B cell (primary cell): ENCODE data around the gene HAP1. TPM values are rescaled to one million over a fixed set of nuclear protein-coding genes. Genes with fewer than 3 reads are reported as not detected.
"Not testable (repeated sequence)": the region's sequence is repeated elsewhere in the genome, so short reads cannot be mapped to it uniquely, and the experiment has no call there.

Experiments
- ATAC-seq: fragments of 200-7000 bp; cut with Tn5 transposase; one replicate; pipeline ENCODE4 v1.10.0; 2021; ENCODE audit warnings: low read depth, mild to moderate bottlenecking, moderate number of reproducible peaks, moderate library complexity
- CTCF ChIA-PET: fragments of 350-600 bp; sonication (Branson Sonifier 250); formaldehyde crosslinking; loops from one replicate; lab custom pipeline; 2021; ENCODE audit warnings: antibody characterized with exemption, inconsistent platforms; lab: Charles Lee
- POLR2A ChIA-PET: fragments of 350-600 bp; sonication (Branson Sonifier 250); formaldehyde crosslinking; loops from one replicate; lab custom pipeline; 2021; ENCODE audit warnings: antibody characterized with exemption; lab: Charles Lee
- DNase-seq: peaks from one replicate; pipeline ENCODE4 v3.0.0; 2013
- H2AFZ ChIP-seq: 2 replicates; pipeline ENCODE4 v1.6.1; 2012; ENCODE audit warnings: mild to moderate bottlenecking, low read depth, low read length; ENCODE audit not compliant: insufficient read depth, poor library complexity, severe bottlenecking
- H3K27ac ChIP-seq, 2 donors: 1 replicate in 1 of 2; 2 replicates in 1 of 2; pipeline ENCODE4 v1.5.1; 2012 to 2013; ENCODE audit warnings: low read length in 2 of 2, mild to moderate bottlenecking in 2 of 2, moderate library complexity in 1 of 2
- H3K27me3 ChIP-seq, 4 experiments: fragments of 200-600 bp in 1 of 4; sonication (generic) in 1 of 4; replicated peaks in 1 of 4; 1 replicate in 2 of 4; 2 replicates in 2 of 4; pipeline versions ENCODE4 v1.6.1 to v1.7.0; 2013 to 2016; ENCODE audit warnings: low read length in 3 of 4, mild to moderate bottlenecking in 2 of 4, mixed read lengths in 1 of 4, moderate library complexity in 1 of 4; ENCODE audit not compliant: insufficient read depth in 4 of 4, control insufficient read depth in 3 of 4; ENCODE audit errors: control extremely low read depth in 1 of 4
- H3K36me3 ChIP-seq, 2 experiments: replicated peaks in 1 of 2; 1 replicate in 1 of 2; 2 replicates in 1 of 2; pipeline versions ENCODE4 v1.6.1 to v1.7.1; 2013; ENCODE audit warnings: low read length in 1 of 2; ENCODE audit not compliant: insufficient read depth in 2 of 2, control insufficient read depth in 1 of 2; ENCODE audit errors: control extremely low read depth in 1 of 2, extremely low read depth in 1 of 2
- H3K4me1 ChIP-seq, 2 donors: fragments of 200-600 bp in 1 of 2; sonication (generic) in 1 of 2; 1 replicate in 1 of 2; 2 replicates in 1 of 2; pipeline versions ENCODE4 v1.5.1 to v1.6.1; 2013 to 2017; ENCODE audit warnings: low read length in 2 of 2; ENCODE audit not compliant: control insufficient read depth in 2 of 2, insufficient read depth in 2 of 2
- H3K4me2 ChIP-seq: replicated peaks from 2 replicates; pipeline ENCODE3; 2012; ENCODE audit warnings: mild to moderate bottlenecking, low read depth, low read length; ENCODE audit not compliant: poor library complexity, severe bottlenecking
- H3K4me3 ChIP-seq, 5 experiments: fragments of 200-600 bp in 1 of 5; sonication (generic) in 1 of 5; 1 replicate in 3 of 5; 2 replicates in 2 of 5; pipeline versions ENCODE4 v1.5.1 to v1.7.0; 2011 to 2016; ENCODE audit warnings: low read length in 4 of 5, mild to moderate bottlenecking in 4 of 5, low read depth in 2 of 5, control low read depth in 1 of 5, moderate library complexity in 1 of 5; ENCODE audit not compliant: insufficient read depth in 1 of 5; ENCODE audit errors: control extremely low read depth in 1 of 5, extremely low read depth in 1 of 5
- H3K79me2 ChIP-seq: fragments of 200-600 bp; sonication (generic); one replicate; pipeline ENCODE4 v1.6.0; 2016; ENCODE audit warnings: low read length; ENCODE audit not compliant: control insufficient read depth, insufficient read depth
- H3K9ac ChIP-seq: fragments of 200-600 bp; sonication (generic); 2 replicates; pipeline ENCODE4 v1.6.1; 2017; ENCODE audit warnings: mild to moderate bottlenecking, low read length, moderate library complexity
- H3K9me3 ChIP-seq, 3 donors: one replicate each; pipeline versions ENCODE4 v1.6.1 to v1.7.1; 2013; ENCODE audit warnings: low read length in 2 of 3; ENCODE audit not compliant: control insufficient read depth in 2 of 3, insufficient read depth in 1 of 3; ENCODE audit errors: control extremely low read depth in 1 of 3
- H4K20me1 ChIP-seq: 2 replicates; pipeline ENCODE4 v1.6.0; 2012; ENCODE audit warnings: mild to moderate bottlenecking, low read length; ENCODE audit not compliant: insufficient read depth, control insufficient read depth, poor library complexity, severe bottlenecking
- H3K27ac Mint-ChIP-seq: one replicate; pipeline ENCODE4 v1.8.0; 2021; ENCODE audit warnings: mixed read lengths
- H3K27me3 Mint-ChIP-seq: one replicate; pipeline ENCODE4 v1.8.0; 2021; ENCODE audit warnings: mixed read lengths
- H3K4me1 Mint-ChIP-seq: one replicate; pipeline ENCODE4 v1.8.0; 2021; ENCODE audit warnings: mixed read lengths
- H3K4me3 Mint-ChIP-seq: one replicate; pipeline ENCODE4 v1.8.0; 2021; ENCODE audit warnings: mixed read lengths
- H3K9me3 Mint-ChIP-seq: one replicate; pipeline ENCODE4 v1.8.0; 2022; ENCODE audit warnings: mixed read lengths; ENCODE audit not compliant: insufficient read depth
- EZH2 ChIP-seq: IDR thresholded peaks from 2 replicates; pipeline ENCODE4 v1.6.1; 2012; ENCODE audit warnings: borderline replicate concordance, low read depth, mild to moderate bottlenecking, moderate library complexity, low read length; ENCODE audit not compliant: insufficient read depth, poor library complexity, severe bottlenecking
- WGBS: methylation state at CpG from one replicate; pipeline ENCODE4 v1.1.5; 2013; ENCODE audit warnings: missing lambda C conversion rate; ENCODE audit not compliant: insufficient coverage; 5-methylcytosine and 5-hydroxymethylcytosine counted together
- intact Hi-C: fragments of 100-400 bp; cut with micrococcal nuclease; formaldehyde crosslinking; loops from one replicate; pipeline ENCODE4 v1.10.0; 2022
- polyA plus RNA-seq: library from polyadenylated mRNA; depleted of rRNA; stranded (reverse); fragments of >200 nt; gene quantifications from 2 replicates; pipeline ENCODE4 v1.2.3, GENCODE V29; 2012
- total RNA-seq, 2 donors: library from RNA; stranded (reverse); fragments of 120-200 nt in 1 of 2; gene quantifications; 1 replicate in 1 of 2; 2 replicates in 1 of 2; pipeline versions ENCODE4 v1.2.3 to v1.2.4, GENCODE V29; 2013 to 2022
- TF ChIP-seq, protein P1 (sequence below): fragments of 200-600 bp; IDR thresholded peaks from one replicate; pipeline ENCODE4 v1.8.0; 2022; ENCODE audit warnings: antibody characterized with exemption, mild to moderate bottlenecking

The HAP1 gene
- total and polyA plus RNA-seq, 2 donors (not counting 1 experiment from before 2014, with no cell fraction given) = 0.03 to 0.37 TPM

DNA sequence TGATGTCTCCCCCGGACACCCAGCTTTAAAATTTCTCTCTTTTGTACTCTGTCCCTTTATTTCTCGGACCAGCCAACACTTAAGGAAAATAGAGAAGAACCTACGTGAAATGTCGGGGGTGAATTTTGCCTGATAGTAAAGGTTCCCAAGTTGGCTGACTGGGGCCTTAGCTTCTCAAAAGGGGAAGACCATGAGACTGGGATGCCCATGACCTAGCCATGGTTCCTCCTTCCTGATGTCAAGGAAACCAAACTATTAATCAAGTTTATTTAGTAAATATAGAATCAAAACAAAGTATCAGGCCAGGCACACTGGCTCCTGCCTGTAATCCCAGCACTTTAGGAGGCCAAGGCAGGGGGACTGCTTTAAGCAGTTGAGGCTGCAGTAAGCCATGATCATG, 48.2 kb downstream of the HAP1 start:
- H3K9ac ChIP-seq = no peak overlapping the region
- no peak overlapping the region for H3K27ac Mint-ChIP-seq
- ChIA-PET CTCF (interaction anchor here (9.2 kb wide), 1 partner anchor 19 kb away, joined by 212 read pairs; no protein-coding TSS in a partner anchor), POLR2A (interaction anchor here (0.7 to 0.9 kb wide), 2 partner anchors 16 to 1360 kb away, joined by 3 read pairs; no protein-coding TSS in a partner anchor)
- TF ChIP-seq, protein P1, sequence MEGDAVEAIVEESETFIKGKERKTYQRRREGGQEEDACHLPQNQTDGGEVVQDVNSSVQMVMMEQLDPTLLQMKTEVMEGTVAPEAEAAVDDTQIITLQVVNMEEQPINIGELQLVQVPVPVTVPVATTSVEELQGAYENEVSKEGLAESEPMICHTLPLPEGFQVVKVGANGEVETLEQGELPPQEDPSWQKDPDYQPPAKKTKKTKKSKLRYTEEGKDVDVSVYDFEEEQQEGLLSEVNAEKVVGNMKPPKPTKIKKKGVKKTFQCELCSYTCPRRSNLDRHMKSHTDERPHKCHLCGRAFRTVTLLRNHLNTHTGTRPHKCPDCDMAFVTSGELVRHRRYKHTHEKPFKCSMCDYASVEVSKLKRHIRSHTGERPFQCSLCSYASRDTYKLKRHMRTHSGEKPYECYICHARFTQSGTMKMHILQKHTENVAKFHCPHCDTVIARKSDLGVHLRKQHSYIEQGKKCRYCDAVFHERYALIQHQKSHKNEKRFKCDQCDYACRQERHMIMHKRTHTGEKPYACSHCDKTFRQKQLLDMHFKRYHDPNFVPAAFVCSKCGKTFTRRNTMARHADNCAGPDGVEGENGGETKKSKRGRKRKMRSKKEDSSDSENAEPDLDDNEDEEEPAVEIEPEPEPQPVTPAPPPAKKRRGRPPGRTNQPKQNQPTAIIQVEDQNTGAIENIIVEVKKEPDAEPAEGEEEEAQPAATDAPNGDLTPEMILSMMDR = no peak
- TF ChIP-seq EZH2 = no peak
- H3K4me1 ChIP-seq = peaks cover 22 to 27% of the 10 kb centered on the region in 2 donors
- DNase-seq (no peak), ATAC-seq (no peak)
- H4K20me1 ChIP-seq = peaks cover 25% of the 10 kb centered on the region
- H3K4me3 Mint-ChIP-seq = no peak overlapping the region
- no peak overlapping the region for H3K27ac ChIP-seq
- peaks cover 23% of the 10 kb centered on the region for H3K4me1 Mint-ChIP-seq
- WGBS = 90% methylated on average over 2 of the region's 4 CpGs
- no peaks in the 10 kb centered on the region for H3K9me3 Mint-ChIP-seq
- no peak overlapping the region for H3K4me3 ChIP-seq
- intact Hi-C loops = loop anchor here (5.0 kb wide), 1 partner anchor 101 kb away; the partner anchor contains the start of gene JUP
- H3K79me2 ChIP-seq = peaks cover 18% of the 10 kb centered on the region
- H3K27me3 Mint-ChIP-seq = no peaks in the 10 kb centered on the region
- H3K9me3 ChIP-seq = no peaks in the 10 kb centered on the region
- H3K36me3 ChIP-seq = peaks cover 6 to 19% of the 10 kb centered on the region in 2 experiments
- H2AFZ ChIP-seq = no peak overlapping the region
- H3K4me2 ChIP-seq = no peak overlapping the region
- no peaks in the 10 kb centered on the region for H3K27me3 ChIP-seq

DNA sequence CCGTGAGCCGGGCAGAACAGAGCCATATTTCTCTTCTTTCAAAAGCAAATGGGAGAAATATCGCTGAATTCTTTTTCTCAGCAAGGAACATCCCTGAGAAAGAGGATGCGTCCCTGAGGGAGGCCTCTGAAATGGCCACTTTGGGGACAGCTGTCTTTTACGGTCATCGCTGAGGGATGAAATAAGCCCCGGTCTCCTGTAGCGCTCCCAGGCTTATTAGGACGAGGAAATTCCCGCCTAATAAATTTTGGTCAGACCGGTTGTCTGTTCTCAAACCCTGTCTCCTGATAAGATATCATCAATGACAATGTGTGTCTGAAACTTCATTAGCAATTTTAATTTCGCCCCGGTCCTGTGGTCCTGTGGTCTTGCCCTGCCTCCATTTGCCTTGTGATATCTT, 48.7 kb downstream of the HAP1 start:
- CTCF ChIA-PET = interaction anchor here (1.5 to 9.2 kb wide), 2 partner anchors 18 to 23 kb away, joined by 7 to 212 read pairs; no protein-coding TSS in a partner anchor
- H3K4me2 ChIP-seq, H3K9ac ChIP-seq, H3K4me3 Mint-ChIP-seq, H2AFZ ChIP-seq, H3K27me3 Mint-ChIP-seq, ATAC-seq, DNase-seq, H3K27ac Mint-ChIP-seq, H3K9me3 ChIP-seq, H3K27ac ChIP-seq, H3K9me3 Mint-ChIP-seq, H3K4me3 ChIP-seq, H3K27me3 ChIP-seq: not testable (repeated sequence)
- 94% methylated on average over 5 of the region's 13 CpGs for WGBS
- POLR2A ChIA-PET = interaction anchor here (0.7 to 0.9 kb wide), 2 partner anchors 16 to 1359 kb away, joined by 3 read pairs; no protein-coding TSS in a partner anchor
- H3K4me1 Mint-ChIP-seq = peaks cover 18% of the 10 kb centered on the region
- Histone ChIP-seq H4K20me1 (peaks cover 20% of the 10 kb centered on the region), H3K4me1 (peaks cover 18 to 24% of the 10 kb centered on the region in 2 donors), H3K36me3 (peaks cover 6 to 14% of the 10 kb centered on the region in 2 experiments), H3K79me2 (peaks cover 14% of the 10 kb centered on the region)
- intact Hi-C loops = loop anchor here (5.0 kb wide), 1 partner anchor 102 kb away; the partner anchor contains the start of gene JUP
